Omental fat pad (tissue), 4 donors: ENCODE results near the gene SH2D6. TPM values are rescaled to one million over a fixed set of nuclear protein-coding genes. Genes with fewer than 3 reads are reported as not detected.

Source experiments
- ATAC-seq: fragments of 150-250 bp; one replicate; pipeline ENCODE4 v1.9.1; 2016; ENCODE audit warnings: mild to moderate bottlenecking, moderate library complexity; ENCODE audit not compliant: low FRiP score
- DNase-seq: peaks from one replicate; pipeline ENCODE4 v3.0.0-alpha.2; 2019; ENCODE audit warnings: low spot score
- CTCF ChIP-seq, 3 donors: fragments of 450-650 bp; IDR thresholded peaks; one replicate each; pipeline ENCODE4 v1.5.1; 2016 to 2017; ENCODE audit warnings: antibody characterized with exemption in 3 of 3, mild to moderate bottlenecking in 3 of 3, moderate library complexity in 2 of 3
- total RNA-seq, 4 donors: library from RNA; depleted of rRNA; stranded (reverse); fragments of >200 nt; gene quantifications; one replicate each; pipeline ENCODE4 v1.1.0, GENCODE V29; 2016

SH2D6 gene
- total RNA-seq, 4 donors from 2014 or later: not detected

DNA sequence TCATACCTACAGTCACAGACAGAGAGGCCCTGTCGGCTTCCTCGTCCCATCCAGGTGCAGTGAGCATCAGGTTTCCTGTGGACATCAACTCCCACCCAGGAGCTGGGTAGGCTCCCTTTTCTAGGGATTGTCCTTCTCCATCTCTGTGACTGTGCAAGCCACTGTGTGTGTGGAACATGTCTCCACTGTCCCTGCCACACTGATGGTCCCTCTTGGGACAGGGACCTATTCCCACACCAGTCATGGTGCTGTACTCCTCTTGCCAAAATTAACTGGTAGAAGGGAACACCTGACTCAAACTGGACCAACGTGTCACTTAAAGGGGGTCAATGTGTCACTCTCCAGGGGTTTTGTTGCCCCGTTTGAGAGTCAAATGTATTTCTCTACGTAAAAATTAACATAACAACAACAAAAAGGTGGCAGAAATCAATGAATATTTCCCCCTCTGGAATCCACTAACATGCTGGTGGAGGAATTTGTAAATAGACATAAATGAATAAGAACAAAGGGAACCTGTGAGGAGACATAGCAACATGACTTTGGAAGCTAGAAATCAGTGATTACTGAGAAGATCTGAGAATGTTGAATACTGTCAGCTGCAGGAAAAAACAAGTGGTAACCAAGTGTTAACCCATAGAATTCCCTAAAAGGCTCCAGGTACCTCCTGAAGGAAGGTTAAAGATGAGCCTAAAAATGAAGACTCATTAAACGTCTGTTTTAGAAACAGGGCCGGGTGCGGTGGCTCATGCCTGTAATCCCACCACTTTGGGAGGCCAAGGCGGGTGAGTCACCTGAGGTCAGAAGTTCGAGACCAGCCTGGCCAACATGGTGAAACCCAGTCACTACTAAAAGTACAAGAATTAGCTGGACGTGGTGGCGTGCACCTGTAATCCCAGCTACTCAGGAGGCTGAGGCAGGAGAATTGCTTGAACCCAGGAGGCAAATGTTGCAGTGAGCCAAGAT is 40.4 kb downstream of the SH2D6 start:
- no peak for ATAC-seq
- TF ChIP-seq CTCF (IDR thresholded peaks at IDR 0.05): no peak
- DNase-seq: no peak

DNA sequence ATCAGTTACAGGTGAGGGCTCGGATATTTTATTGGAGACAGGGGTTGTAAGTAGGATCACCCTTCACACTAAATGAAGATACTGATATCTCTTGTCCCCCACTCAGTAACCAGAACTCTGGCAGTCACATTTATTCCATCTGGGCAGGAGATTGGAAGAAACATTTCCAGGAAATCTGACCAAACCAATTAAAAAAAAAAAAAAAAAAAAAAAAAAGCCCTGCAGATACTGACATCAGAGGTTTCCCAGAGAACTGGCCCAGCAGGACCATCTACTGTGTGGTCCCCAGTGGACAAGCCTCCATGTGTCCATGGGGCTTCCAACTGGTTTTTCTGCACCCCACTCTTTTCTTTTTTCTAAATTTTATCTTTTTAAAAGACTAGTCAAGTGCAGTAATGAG is 41.3 kb downstream of the SH2D6 start:
- no peak for TF ChIP-seq CTCF (IDR thresholded peaks at IDR 0.05)
- ATAC-seq: no peak
- no peak for DNase-seq

GRCh38 chr2:85462322-85462721 is 43.8 kb downstream of the SH2D6 start:
- TF ChIP-seq CTCF (IDR thresholded peaks at IDR 0.05): no peak
- DNase-seq (no peak), ATAC-seq (no peak)

GRCh38 chr2:85468096-85468703 is 49.7 kb downstream of the SH2D6 start:
- ATAC-seq (peak; percentile 8), DNase-seq (no peak)
- TF ChIP-seq CTCF (IDR thresholded peaks at IDR 0.05): no peak

GRCh38 chr2:85468704-85469349 is 50.3 kb downstream of the SH2D6 start:
- ATAC-seq (peak; percentile 60), DNase-seq (no peak)
- TF ChIP-seq CTCF (IDR thresholded peaks at IDR 0.05): no peak

DNA sequence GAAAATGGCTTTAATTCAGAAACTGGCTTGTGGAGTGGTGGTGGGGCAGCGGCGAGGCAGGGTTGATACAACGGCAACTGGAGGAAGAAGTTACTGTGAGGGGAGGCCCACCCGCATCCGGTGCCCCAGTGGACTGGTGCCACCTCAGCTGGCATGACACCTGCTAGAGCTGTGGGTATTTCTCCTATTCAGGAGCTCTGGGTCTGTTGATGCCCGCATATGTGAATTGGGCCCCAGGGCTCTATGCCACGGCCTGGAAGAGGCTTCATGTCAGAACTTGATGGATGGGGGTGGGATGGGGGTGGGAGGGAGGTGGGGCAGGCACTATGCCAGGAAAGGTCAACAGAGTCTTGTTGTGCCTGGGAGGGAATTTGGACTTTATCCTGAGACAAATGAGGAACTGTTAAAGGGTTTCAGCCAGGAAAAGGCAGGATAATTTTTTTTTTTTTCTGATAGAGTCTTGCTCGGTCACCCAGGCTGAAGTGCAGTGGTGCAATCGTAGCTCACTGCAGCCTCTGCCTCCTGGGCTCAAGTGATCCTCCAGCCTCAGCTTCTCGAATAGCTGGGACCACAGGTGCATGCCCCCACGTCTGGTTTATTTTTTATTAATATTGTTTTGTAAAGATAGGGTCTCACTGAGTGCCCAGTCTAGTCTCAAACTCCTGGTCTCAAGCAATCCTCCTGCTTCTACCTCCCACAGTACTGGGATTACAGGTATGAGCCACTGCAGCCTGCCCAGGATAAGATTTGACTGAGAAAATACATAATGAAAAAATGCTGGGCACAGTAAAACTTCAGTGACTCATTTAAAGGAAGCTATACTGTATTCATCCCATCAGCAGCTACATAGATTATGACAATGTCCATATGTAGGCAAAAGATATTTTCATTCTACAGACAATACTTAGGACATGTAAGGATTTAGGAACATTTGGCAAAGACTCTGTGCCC is 52.6 kb downstream of the SH2D6 start:
- no peak for TF ChIP-seq CTCF (IDR thresholded peaks at IDR 0.05)
- DNase-seq (no peak), ATAC-seq (peak; percentile 65)
